GM23248 (cell line): ENCODE data around the gene SYF2. TPM values are rescaled to one million over a fixed set of nuclear protein-coding genes. Genes with fewer than 3 reads are reported as not detected.
A peak's percentile ranks its signal among the peaks of the same experiment; 100 is the strongest.

Source experiments
- DNase-seq: peaks from one replicate; pipeline ENCODE4 v3.0.0-alpha.2; 2015
- H2AFZ ChIP-seq: fragments of 200-600 bp; sonication (generic); 2 replicates; pipeline ENCODE4 v1.6.1; 2016; ENCODE audit warnings: antibody characterized with exemption
- H3F3A ChIP-seq: fragments of 200-600 bp; sonication (generic); 2 replicates; pipeline ENCODE4 v1.6.1; 2016; ENCODE audit warnings: mild to moderate bottlenecking, antibody characterized with exemption, mixed run types; ENCODE audit not compliant: insufficient read depth
- H3K27ac ChIP-seq: fragments of 200-600 bp; sonication (generic); 2 replicates; pipeline ENCODE4 v1.5.1; 2016; ENCODE audit warnings: mild to moderate bottlenecking
- H3K27me3 ChIP-seq: fragments of 200-600 bp; sonication (generic); replicated peaks from 2 replicates; pipeline ENCODE4 v1.6.1; 2016; ENCODE audit warnings: mild to moderate bottlenecking; ENCODE audit not compliant: insufficient read depth
- H3K36me3 ChIP-seq: fragments of 200-600 bp; sonication (generic); 2 replicates; pipeline ENCODE4 v1.6.1; 2016; ENCODE audit warnings: low read depth, mild to moderate bottlenecking
- H3K4me1 ChIP-seq: fragments of 200-600 bp; sonication (generic); 2 replicates; pipeline ENCODE4 v1.6.1; 2016; ENCODE audit warnings: mild to moderate bottlenecking; ENCODE audit not compliant: insufficient read depth
- H3K4me2 ChIP-seq: fragments of 200-600 bp; sonication (generic); one replicate; pipeline ENCODE4 v1.6.1; 2016; ENCODE audit warnings: mild to moderate bottlenecking; ENCODE audit not compliant: unreplicated experiment
- H3K4me3 ChIP-seq: fragments of 200-600 bp; sonication (generic); 2 replicates; pipeline ENCODE4 v1.5.1; 2016; ENCODE audit warnings: mild to moderate bottlenecking
- H3K79me2 ChIP-seq: fragments of 200-600 bp; sonication (generic); 2 replicates; pipeline ENCODE4 v1.6.1; 2016; ENCODE audit warnings: mild to moderate bottlenecking; ENCODE audit not compliant: insufficient read depth
- H3K9ac ChIP-seq: fragments of 200-600 bp; sonication (generic); 2 replicates; pipeline ENCODE4 v1.6.1; 2016; ENCODE audit warnings: mild to moderate bottlenecking
- H3K9me2 ChIP-seq: fragments of 200-600 bp; sonication (generic); 2 replicates; pipeline ENCODE4 v1.6.1; 2016; ENCODE audit warnings: mixed run types, mild to moderate bottlenecking, moderate library complexity; ENCODE audit not compliant: insufficient read depth
- H3K9me3 ChIP-seq: fragments of 200-600 bp; sonication (generic); one replicate; pipeline ENCODE4 v1.6.1; 2017; ENCODE audit warnings: low read depth
- H4K20me1 ChIP-seq: fragments of 200-600 bp; sonication (generic); 2 replicates; pipeline ENCODE4 v1.6.0; 2016; ENCODE audit not compliant: insufficient read depth
- EZH2 ChIP-seq: fragments of 200-600 bp; sonication (generic); IDR thresholded peaks from 2 replicates; pipeline ENCODE4 v1.6.1; 2018; ENCODE audit warnings: antibody characterized with exemption, mild to moderate bottlenecking; ENCODE audit not compliant: insufficient read depth, poor library complexity, severe bottlenecking
- EZH2phosphoT487 ChIP-seq: fragments of 200-600 bp; sonication (generic); IDR thresholded peaks from 2 replicates; pipeline ENCODE4 v1.6.1; 2018; ENCODE audit warnings: antibody characterized with exemption, moderate library complexity, mild to moderate bottlenecking, low read depth; ENCODE audit not compliant: insufficient read depth
- WGBS, 2 experiments: methylation state at CpG; one replicate each; pipeline ENCODE4 v1.1.6; 2015 to 2017; ENCODE audit warnings: low lambda C conversion rate in 2 of 2, low coverage in 1 of 2; ENCODE audit errors: missing lambda C conversion rate in 2 of 2; 5-methylcytosine and 5-hydroxymethylcytosine counted together
- in situ Hi-C: fragments of 300-500 bp; cut with MboI; formaldehyde crosslinking; loops from 2 replicates; pipeline ENCODE4 v1.15.0; 2020
- polyA plus RNA-seq: library from polyadenylated mRNA; unstranded; fragments of >200 nt; fragmentation: Nextera tagmentation; extraction: Ambion mirVana; gene quantifications from 2 replicates; pipeline ENCODE4 v1.2.1, GENCODE V29; 2016
- total RNA-seq: library from RNA; depleted of rRNA; stranded (reverse); fragments of >200 nt; shearing (Covaris generic); gene quantifications from 2 replicates; pipeline ENCODE4 v1.2.3, GENCODE V29; 2014

Gene SYF2
- total and polyA plus RNA-seq, 2 experiments from 2014 or later: 40.5 to 50.3 TPM

DNA sequence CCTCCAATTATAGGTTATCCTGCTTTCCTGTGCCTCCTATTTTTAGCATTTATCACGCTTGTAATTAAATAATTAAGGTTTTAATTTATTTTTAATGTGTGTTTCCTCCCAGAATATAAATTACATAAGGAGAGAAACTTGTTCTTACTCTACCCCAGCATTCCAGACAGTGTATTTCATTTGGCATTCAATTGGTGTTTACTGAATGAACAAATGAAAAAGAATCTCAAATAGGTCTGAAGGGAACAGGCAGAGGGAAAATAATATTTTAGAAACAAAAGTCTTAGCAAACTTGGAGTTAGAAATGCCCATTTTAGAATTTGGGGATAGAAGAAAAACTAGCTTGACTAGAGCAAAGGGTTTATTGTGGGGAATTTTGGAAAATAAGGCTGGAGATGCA is 24.9 kb upstream of the SYF2 start:
- peaks cover 34% of the 10 kb centered on the region for H3F3A ChIP-seq
- H4K20me1 ChIP-seq: no peaks in the 10 kb centered on the region
- peak; percentile 71 for DNase-seq
- peaks cover 46% of the 10 kb centered on the region for H3K4me1 ChIP-seq
- TF ChIP-seq EZH2 (no peak), EZH2phosphoT487 (no peak)
- H3K36me3 ChIP-seq: 0 out of 2 replicates have a peak, but pooled peaks cover 1% of the 10 kb centered on the region
- H3K27me3 ChIP-seq: no peaks in the 10 kb centered on the region
- H3K4me3 ChIP-seq: no peak overlapping the region
- no peaks in the 10 kb centered on the region for H3K9me3 ChIP-seq
- no peak overlapping the region for H3K9ac ChIP-seq
- H3K27ac ChIP-seq: peak overlapping the region; percentile 53
- WGBS, 2 experiments: 11 to 14% methylated on average over 1 of the region's 1 CpG
- peak overlapping the region; percentile 27 for H3K4me2 ChIP-seq
- no peak overlapping the region for H2AFZ ChIP-seq
- peaks cover 78% of the 10 kb centered on the region for H3K79me2 ChIP-seq
- in situ Hi-C loops: no loop called here
- no peaks in the 10 kb centered on the region for H3K9me2 ChIP-seq

DNA sequence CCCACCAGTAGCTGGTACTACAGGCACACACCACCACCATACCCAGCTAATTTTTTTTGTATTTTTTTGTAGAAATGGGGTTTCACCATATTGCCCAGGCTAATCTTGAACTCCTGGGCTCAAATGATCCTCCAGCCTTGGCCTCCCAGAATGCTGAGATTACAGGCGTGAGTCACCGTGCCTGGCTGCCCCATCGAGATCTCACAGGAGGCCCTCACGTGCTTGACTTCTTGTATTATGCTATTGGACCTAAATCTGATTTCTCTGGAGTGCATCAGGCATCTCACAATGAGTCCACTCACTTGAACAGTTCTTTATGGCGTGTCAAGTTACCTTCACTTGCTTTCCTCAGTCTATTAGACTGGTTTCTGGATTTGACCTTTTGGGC is 24.3 kb upstream of the SYF2 start:
- Histone ChIP-seq H3K9ac (no peak overlapping the region), H3K4me2 (no peak overlapping the region), H3K36me3 (no peaks in the 10 kb centered on the region), H3K9me3 (no peaks in the 10 kb centered on the region), H3K4me3 (no peak overlapping the region), H3F3A (peaks cover 34% of the 10 kb centered on the region), H3K9me2 (no peaks in the 10 kb centered on the region), H3K79me2 (peaks cover 76% of the 10 kb centered on the region), H3K27me3 (no peaks in the 10 kb centered on the region), H3K4me1 (peaks cover 46% of the 10 kb centered on the region), H3K27ac (peak overlapping the region; percentile 53), H2AFZ (no peak overlapping the region), H4K20me1 (no peaks in the 10 kb centered on the region)
- TF ChIP-seq EZH2: no peak
- no peak for TF ChIP-seq EZH2phosphoT487
- DNase-seq: no peak
- 97 to 98% methylated on average over 5 of the region's 5 CpGs for WGBS, 2 experiments
- in situ Hi-C loops: no loop called here

DNA sequence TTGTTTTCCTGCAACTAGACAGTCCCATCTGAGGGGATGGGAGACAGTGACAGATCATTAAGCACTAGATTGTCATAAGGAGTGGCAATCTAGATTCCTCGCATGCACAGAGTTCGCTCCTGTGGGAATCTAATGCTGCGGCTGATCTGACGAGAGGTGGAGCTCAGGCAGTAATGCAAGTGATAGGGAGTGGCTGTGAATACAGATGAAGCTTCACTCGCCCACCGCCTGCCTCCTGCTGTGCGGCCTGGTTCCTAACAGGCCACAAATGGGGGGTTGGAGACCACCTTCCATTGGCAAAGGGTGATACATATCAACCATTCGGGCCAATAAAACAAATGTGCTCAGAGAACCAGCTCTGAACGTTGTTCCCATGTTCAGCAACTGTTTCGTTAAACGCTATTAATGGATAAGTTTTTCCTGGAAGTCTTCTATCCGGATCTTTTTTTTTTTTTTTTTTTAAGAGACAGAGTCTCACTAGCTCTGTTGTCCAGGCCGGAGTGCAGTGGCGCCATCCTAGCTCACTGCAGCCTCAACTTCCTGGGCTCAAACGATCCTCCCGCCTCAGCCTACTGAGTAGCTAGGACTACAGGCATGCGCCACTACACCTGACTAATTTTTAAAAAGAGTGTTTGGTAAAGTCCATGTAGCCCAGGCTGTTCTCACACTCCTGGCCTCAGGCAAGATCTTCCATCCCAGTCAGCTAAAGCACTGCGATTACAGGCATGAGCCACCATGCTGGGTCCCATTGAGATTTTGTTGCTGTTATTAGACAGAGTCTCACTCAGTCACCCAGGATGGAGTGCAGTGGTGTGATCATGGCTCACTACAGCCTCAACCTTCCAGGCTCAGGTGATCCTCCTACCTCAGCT is 23.6 kb upstream of the SYF2 start:
- Histone ChIP-seq H2AFZ (no peak overlapping the region), H3K9me2 (no peaks in the 10 kb centered on the region), H4K20me1 (no peaks in the 10 kb centered on the region), H3K4me1 (peaks cover 43% of the 10 kb centered on the region), H3K4me3 (no peak overlapping the region), H3F3A (peaks cover 34% of the 10 kb centered on the region), H3K27me3 (no peaks in the 10 kb centered on the region), H3K36me3 (no peaks in the 10 kb centered on the region), H3K9ac (no peak overlapping the region), H3K4me2 (no peak overlapping the region), H3K27ac (0 out of 2 replicates have a peak overlapping the region, but pooled peaks have one; percentile 53), H3K9me3 (no peaks in the 10 kb centered on the region), H3K79me2 (peaks cover 74% of the 10 kb centered on the region)
- WGBS, 2 experiments: 95 to 97% methylated on average over 18 of the region's 18 CpGs
- no peak for TF ChIP-seq EZH2phosphoT487
- no peak for TF ChIP-seq EZH2
- in situ Hi-C loops: no loop called here
- DNase-seq: no peak

DNA sequence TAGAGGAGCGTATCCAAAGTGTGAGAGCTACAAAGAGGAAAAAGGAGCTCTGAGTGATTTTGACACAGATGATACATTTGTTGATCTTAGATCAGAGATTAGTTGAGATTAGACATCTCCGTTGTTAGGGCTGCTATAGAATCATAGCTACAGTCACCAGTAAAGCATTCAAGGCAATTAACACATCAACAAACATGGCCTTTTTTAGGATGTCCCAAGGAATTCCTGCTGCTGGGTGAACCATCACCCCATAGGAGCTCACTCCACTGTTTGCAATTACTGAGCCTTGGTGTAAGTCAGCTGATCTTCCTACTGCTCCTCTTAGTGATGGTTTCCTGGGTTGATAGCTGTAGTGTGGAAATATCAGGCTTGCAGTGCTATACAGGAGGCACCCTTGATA is 21.6 kb upstream of the SYF2 start:
- peak; percentile 87 for DNase-seq
- H3K79me2 ChIP-seq: peaks cover 56% of the 10 kb centered on the region
- H3K27me3 ChIP-seq: no peaks in the 10 kb centered on the region
- TF ChIP-seq EZH2 (no peak), EZH2phosphoT487 (no peak)
- H3K4me2 ChIP-seq: peak overlapping the region; percentile 69
- H3K4me1 ChIP-seq: peaks cover 33% of the 10 kb centered on the region
- WGBS, 2 experiments: 0 to 2% methylated on average over 2 of the region's 2 CpGs
- no peaks in the 10 kb centered on the region for H3K9me2 ChIP-seq
- no peak overlapping the region for H2AFZ ChIP-seq
- no peak overlapping the region; the same call in 1 of the 2 replicates for H3K4me3 ChIP-seq
- peaks cover 34% of the 10 kb centered on the region for H3F3A ChIP-seq
- H3K9ac ChIP-seq: peak overlapping the region; percentile 42; the same call in 1 of the 2 replicates
- H3K27ac ChIP-seq: peak overlapping the region; percentile 77
- H4K20me1 ChIP-seq: no peaks in the 10 kb centered on the region
- in situ Hi-C loops: no loop called here
- H3K36me3 ChIP-seq: no peaks in the 10 kb centered on the region
- no peaks in the 10 kb centered on the region for H3K9me3 ChIP-seq
